HTR-8/SVneo (cell line): ENCODE data around the gene OTUD5.

Source experiments
- DNase-seq: peaks from one replicate; pipeline ENCODE4 v3.0.0; 2011; ENCODE audit warnings: low spot score, mixed read lengths; ENCODE audit not compliant: insufficient read length
- FAIRE-seq: peaks from 2 replicates; lab custom pipeline; 2011; peaks lifted over from hg19 to GRCh38; lab: Jason Lieb, UNC

The OTUD5 gene

DNA sequence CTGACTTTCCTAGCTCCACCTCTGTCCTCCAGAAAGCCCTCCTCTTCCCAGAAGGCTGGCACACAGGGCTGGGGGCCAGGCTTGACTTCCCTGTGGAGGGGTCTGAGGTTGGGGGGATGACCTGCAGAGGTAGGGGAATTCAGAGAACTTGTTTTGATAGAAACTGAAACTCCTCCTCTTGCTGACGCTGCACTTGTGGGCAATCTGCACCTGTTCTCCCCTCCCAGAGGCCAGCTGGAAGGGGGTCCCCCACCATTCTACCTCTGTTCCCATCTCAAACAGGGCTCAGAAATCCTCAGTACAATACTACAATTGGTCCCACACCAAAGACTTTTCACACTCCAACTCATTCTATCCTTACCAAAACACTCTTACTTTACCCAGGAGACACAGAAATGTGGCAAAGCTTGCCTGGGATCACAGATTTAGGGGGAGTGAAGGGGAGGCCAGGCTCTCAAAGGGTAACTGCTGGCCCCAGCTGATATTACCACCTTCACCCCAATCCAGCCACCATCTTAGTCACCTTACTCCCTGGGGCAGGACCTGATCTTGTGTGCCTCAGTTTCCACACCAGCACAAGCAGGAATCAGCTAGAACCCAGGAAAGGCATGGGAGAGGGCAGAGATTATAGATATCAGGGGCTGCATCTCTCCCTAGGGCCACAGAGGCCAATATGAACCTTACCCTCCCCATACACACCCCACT, 18.5 kb downstream of the OTUD5 start:
- FAIRE-seq = no peak
- DNase-seq = no peak

DNA sequence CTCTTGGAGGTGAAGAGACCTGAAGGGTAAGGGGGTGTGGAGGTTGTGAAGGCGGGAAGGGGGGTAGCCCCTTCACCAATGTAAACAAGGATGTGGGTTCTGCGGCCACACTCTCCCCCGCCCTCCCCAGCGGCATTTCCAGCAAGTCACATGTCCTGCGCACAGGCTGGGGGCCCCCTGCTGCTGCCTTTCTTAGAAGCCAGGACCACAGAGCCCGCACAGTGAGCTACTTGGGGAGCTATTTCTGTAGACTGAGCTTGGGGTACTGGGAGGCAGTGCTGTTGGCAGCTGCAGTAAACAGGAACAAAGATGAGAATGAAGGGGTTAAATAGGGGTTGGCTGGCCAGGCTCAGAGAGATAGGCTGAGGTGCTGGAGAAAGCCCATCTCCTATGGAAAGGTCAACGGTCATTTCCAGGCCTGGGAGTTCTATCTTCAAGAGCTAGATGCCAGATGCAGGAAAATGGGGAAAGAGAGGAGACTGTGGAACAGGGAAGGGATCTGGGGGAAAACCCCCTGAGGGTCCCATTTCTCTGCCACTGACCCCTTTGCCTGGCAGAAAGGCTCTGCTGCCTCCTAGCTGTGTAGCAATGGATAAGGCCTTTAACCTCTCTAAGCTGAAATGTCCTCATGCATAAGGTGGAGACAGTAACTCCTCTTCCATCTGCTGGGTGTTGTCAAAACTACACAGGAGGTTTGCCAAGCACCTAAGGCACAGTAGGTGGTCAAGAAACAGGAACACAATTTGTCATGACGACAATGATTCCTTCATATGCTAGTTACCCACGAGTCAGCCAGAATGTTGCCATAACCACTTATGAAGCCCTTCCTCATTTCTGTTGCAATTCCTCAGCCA, 20.1 kb downstream of the OTUD5 start:
- DNase-seq (no peak), FAIRE-seq (no peak)

DNA sequence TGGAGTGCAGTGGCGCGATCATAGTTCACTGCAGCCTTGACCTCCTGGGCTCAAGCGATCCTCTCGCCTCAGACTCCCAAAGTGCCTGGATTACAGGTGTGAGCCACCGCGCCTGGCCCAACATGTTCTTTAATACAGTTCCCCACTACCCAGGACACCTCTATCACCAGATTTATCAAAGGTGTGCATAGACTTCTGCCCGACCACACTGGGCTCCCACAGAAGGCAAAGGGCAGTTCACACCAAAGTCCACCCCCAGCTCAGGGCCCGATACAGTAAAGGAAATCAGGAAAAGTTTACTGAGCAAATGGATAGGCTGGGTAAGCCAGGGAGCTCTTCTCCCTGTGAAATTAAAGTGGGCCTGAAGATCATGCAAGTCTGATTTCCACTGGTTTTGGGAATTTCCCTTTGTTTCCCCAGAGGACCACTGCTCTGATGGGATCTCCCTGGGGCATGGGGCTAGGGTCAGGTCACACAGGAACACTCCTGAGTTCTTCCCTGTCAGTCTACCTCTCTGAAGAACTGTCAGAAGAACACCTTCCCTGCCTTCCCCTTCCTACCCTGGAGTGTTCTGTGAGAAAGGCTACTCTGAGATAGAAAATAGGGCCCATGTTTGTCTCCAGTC, 20.9 kb downstream of the OTUD5 start:
- DNase-seq (no peak), FAIRE-seq (no peak)

GRCh38 chrX:48935301-48935670, 22.1 kb downstream of the OTUD5 start:
- DNase-seq (no peak), FAIRE-seq (no peak)

- FAIRE-seq (no peak), DNase-seq (no peak)
Observed at GRCh38 chrX:48934581-48935300, 22.7 kb downstream of the OTUD5 start.

DNA sequence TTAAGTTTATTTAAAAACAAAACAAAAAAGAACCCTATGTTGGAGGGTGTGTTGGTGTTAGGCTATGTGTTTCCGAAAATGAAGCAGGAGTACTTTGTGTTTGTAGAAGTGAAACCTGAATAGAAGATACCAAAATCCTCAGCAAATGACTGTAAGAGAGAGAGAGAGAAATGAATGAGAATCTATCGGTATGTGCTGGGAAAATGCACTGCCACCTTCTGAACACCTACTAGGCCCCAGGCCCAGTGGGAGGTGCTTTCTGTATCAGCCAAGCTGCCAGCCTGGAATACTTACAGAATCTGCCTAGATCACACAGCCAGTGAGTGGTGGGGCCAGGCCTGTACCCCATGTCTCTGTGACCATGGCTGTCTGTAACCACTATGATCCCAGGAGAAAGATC, 23.6 kb downstream of the OTUD5 start:
- DNase-seq = no peak
- FAIRE-seq = no peak

GRCh38 chrX:48927736-48928382, 29.5 kb downstream of the OTUD5 start:
- no peak for FAIRE-seq
- no peak for DNase-seq

DNA sequence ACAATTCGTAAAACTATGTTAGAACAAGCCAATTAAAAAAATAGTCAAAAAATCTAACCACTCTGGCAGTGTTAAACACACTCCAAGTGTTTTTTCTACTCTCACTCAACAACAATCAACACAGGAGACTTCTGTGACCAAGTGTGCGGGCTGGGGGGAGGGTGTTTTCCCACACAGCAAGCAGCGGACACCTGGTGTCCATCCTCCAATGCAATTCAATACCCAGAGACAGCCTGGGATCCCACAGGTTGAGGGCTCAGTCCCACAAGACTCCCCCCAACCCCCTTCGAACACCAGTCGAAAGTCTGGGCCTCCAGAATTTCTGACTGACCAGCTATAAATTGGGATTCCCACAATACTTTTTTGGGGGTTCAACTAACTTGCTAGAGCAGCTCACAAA, 30.3 kb downstream of the OTUD5 start:
- no peak for FAIRE-seq
- DNase-seq = no peak

DNA sequence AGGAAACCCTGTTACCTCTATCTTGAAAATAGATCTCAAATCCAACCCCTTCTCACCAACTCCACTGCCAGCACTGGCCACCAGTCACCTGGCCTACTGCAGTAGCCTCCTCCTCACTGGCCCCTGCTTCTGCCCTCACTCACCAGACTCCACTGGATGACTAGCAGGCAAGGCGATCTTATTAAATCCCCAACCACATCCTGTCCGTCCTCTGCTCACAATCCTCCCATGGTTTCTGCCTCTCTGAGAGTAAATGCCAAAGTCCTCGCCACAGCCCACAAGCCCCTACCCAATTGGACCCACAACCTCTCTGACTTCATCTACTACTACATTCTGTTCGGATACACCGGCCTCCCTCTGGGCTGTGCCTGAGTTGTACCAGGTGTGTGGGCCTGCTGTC, 33.1 kb downstream of the OTUD5 start:
- no peak for DNase-seq
- FAIRE-seq = no peak

- DNase-seq (no peak), FAIRE-seq (no peak)
Observed at GRCh38 chrX:48923771-48924170, 33.6 kb downstream of the OTUD5 start.

DNA sequence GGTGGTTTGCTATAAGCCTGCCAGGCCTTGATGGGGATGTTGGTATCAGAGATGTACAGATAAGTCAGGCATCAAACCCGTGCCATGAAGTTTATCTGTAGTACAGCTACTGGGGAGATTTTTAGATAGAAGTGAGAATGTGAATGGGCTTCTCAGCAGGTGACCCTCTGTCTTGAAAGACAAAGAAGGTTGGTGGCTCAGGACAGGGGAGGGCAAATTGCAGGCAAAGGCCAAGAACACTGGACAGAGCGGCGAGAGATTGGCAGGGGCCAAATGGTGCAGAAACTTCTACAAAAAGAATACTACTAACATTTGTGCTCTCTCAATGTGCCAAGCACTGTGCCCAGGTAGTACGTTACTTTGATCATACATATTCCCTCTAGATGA, 36.7 kb downstream of the OTUD5 start:
- FAIRE-seq = no peak

DNA sequence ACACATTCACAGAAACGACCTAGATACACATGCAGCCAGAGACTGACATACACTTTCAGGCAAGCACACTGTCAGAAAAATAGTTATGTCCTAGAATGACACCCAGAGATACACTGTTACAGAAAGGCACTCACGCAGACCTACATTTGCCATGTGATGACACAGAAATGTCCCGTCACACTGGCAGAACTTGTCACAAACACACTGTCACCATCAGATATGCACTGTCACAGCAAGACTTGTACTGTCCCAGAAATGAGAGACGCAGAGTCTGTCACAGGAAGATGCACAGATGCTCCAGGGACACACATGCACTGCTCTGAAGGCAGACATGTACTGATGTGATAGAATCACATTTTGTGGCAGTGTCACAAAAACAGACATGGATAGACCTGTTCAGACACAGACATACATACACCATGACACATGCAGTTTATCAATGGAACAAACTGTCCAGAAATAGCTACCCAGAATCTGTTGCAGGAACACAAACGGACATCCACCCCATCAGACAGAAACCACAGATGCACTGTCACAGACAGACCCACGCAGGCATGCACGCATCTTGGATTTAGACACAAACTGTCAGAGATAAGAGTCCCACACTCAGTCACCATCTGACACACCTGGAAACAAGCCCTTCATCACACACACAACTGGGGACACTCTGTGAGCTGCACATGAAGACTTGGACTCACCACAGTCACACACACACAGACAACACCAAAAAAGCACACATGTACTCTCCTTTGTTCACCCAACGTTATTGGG, 37.3 kb downstream of the OTUD5 start:
- FAIRE-seq (no peak), DNase-seq (no peak)

More for the DNA sequence above, 36.7 kb downstream of the OTUD5 start:
- no peak for DNase-seq

GRCh38 chrX:48919360-48919841, 38.0 kb downstream of the OTUD5 start:
- DNase-seq (no peak), FAIRE-seq (no peak)

GRCh38 chrX:48918643-48919340, 38.6 kb downstream of the OTUD5 start, which contains the start of gene PIM2:
Gene PIM2, minus strand, starts transcription at chrX:48919024. Its CDS starts 190 bp downstream, at chrX:48918834.
- peak; percentile 80 for DNase-seq
- FAIRE-seq = no peak

DNA sequence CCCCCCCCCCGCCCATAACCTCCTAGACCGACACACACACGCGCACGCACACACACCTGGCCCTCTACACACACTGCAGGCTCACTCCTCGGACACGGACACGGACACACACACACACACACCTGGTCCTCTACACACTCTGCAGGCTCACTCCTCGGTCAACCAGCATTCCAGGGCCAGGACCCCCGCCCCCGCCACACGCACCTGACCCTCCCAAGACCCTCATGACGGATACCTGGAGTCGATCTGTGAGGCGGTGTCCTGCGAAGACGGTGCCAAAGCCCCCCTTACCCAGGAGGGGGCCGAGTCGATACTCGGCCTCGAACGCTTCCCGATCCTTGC, 39.1 kb downstream of the OTUD5 start:
- DNase-seq (no peak), FAIRE-seq (no peak)

- peak; percentile 77 for DNase-seq
- FAIRE-seq = no peak
Observed at GRCh38 chrX:48917139-48918001, 40.0 kb downstream of the OTUD5 start.

DNA sequence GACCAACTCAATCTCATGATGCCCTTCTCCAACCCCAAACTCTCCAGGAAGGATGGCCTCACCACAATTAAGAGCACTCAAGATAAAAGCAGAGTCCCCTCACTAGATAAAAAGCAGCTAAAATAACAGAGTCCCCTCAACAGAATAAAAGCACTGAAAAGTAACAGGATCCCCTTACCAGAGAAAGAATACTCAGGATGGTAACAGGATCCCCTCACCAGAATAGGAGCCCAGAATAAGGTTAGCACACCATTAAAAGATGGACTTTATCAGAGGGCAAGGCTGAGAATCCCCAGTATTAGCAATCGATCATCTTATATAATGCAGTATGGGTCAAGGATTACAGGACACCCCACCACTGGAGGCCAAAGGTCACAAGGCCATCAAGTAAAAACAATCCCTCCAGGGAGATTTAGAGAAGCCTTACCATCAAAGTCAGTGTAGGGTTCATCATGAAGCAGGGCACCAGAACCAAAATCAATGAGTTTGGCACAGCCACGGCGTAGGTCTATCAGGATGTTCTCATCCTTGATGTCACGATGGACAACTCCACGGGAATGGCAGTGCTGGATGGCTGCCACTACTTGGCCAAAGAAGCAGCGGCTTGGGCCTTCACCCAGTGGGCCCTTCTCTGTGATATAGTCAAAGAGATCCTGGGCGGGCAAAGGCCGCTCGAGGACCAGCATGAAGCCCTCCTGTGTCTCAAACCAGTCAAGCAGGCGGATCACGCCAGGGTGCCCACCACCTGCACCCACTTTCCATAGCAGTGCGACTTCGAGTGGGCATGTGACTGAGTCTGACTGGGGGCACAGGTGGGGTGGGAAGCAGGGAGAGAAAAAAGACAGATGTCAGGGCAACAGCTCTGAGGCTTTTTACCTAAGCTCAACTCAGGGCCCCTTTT, 42.6 kb downstream of the OTUD5 start:
- DNase-seq = no peak
- no peak for FAIRE-seq
